DND-41 (cell line): Measurements from ENCODE around the gene LMOD3.

ENCODE experiments used
- EZH2 ChIP-seq: IDR thresholded peaks from 3 replicates; pipeline ENCODE4 v1.6.1; 2012; ENCODE audit warnings: borderline replicate concordance, low read depth, mild to moderate bottlenecking, moderate library complexity, low read length, inconsistent platforms; ENCODE audit not compliant: severe bottlenecking
- TF ChIP-seq, protein P1 (sequence below): IDR thresholded peaks from 2 replicates; pipeline ENCODE4 v1.5.1; 2012; ENCODE audit warnings: borderline replicate concordance, low read length, moderate library complexity, mild to moderate bottlenecking; ENCODE audit not compliant: poor library complexity, severe bottlenecking; ENCODE audit errors: extremely low read depth

GRCh38 chr3:69058180-69058946 is 64.0 kb downstream of the LMOD3 start:
- TF ChIP-seq, protein P1, sequence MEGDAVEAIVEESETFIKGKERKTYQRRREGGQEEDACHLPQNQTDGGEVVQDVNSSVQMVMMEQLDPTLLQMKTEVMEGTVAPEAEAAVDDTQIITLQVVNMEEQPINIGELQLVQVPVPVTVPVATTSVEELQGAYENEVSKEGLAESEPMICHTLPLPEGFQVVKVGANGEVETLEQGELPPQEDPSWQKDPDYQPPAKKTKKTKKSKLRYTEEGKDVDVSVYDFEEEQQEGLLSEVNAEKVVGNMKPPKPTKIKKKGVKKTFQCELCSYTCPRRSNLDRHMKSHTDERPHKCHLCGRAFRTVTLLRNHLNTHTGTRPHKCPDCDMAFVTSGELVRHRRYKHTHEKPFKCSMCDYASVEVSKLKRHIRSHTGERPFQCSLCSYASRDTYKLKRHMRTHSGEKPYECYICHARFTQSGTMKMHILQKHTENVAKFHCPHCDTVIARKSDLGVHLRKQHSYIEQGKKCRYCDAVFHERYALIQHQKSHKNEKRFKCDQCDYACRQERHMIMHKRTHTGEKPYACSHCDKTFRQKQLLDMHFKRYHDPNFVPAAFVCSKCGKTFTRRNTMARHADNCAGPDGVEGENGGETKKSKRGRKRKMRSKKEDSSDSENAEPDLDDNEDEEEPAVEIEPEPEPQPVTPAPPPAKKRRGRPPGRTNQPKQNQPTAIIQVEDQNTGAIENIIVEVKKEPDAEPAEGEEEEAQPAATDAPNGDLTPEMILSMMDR: no peak
- TF ChIP-seq EZH2: no peak
